HUES6 (cell line): ENCODE measurements around the gene LRRC75B.

Experiments used
- H3K27ac ChIP-seq: 2 replicates; pipeline ENCODE4 v1.7.0; 2013; ENCODE audit warnings: low read depth, mild to moderate bottlenecking, low read length, inconsistent platforms
- H3K27me3 ChIP-seq: 2 replicates; pipeline ENCODE4 v1.6.1; 2013; ENCODE audit warnings: low read length; ENCODE audit not compliant: control insufficient read depth, insufficient read depth
- H3K36me3 ChIP-seq: 2 replicates; pipeline ENCODE4 v1.6.1; 2013; ENCODE audit warnings: low read length; ENCODE audit not compliant: control insufficient read depth, insufficient read depth
- H3K4me1 ChIP-seq: 2 replicates; pipeline ENCODE4 v1.6.1; 2013; ENCODE audit warnings: low read length; ENCODE audit not compliant: control insufficient read depth, insufficient read depth
- H3K4me3 ChIP-seq: 2 replicates; pipeline ENCODE4 v1.5.1; 2013; ENCODE audit warnings: low read depth, low read length
- H3K9ac ChIP-seq: one replicate; pipeline ENCODE4 v1.6.1; 2013; ENCODE audit warnings: mild to moderate bottlenecking, low read length
- H3K9me3 ChIP-seq: 2 replicates; pipeline ENCODE4 v1.6.1; 2013; ENCODE audit warnings: low read depth, low read length; ENCODE audit not compliant: control insufficient read depth, insufficient read depth

Gene LRRC75B

GRCh38 chr22:24584166-24584790 is 8.6 kb downstream of the LRRC75B start:
- no peak overlapping the region for H3K4me3 ChIP-seq
- H3K36me3 ChIP-seq = peaks cover 37% of the 10 kb centered on the region
- no peak overlapping the region for H3K27ac ChIP-seq
- H3K4me1 ChIP-seq = no peaks in the 10 kb centered on the region
- no peaks in the 10 kb centered on the region for H3K27me3 ChIP-seq
- H3K9me3 ChIP-seq = no peaks in the 10 kb centered on the region
- H3K9ac ChIP-seq = no peak overlapping the region

GRCh38 chr22:24583221-24584165 is 9.4 kb downstream of the LRRC75B start:
- no peak overlapping the region for H3K9ac ChIP-seq
- no peak overlapping the region for H3K4me3 ChIP-seq
- no peaks in the 10 kb centered on the region for H3K9me3 ChIP-seq
- no peak overlapping the region for H3K27ac ChIP-seq
- H3K36me3 ChIP-seq = peaks cover 29% of the 10 kb centered on the region
- no peaks in the 10 kb centered on the region for H3K27me3 ChIP-seq
- no peaks in the 10 kb centered on the region for H3K4me1 ChIP-seq

GRCh38 chr22:24582056-24582814 is 10.6 kb downstream of the LRRC75B start:
- Histone ChIP-seq H3K27ac (no peak overlapping the region), H3K36me3 (peaks cover 16% of the 10 kb centered on the region), H3K4me1 (no peaks in the 10 kb centered on the region), H3K4me3 (no peak overlapping the region), H3K9ac (no peak overlapping the region), H3K27me3 (no peaks in the 10 kb centered on the region), H3K9me3 (no peaks in the 10 kb centered on the region)

- Histone ChIP-seq H3K4me3 (no peak overlapping the region), H3K9me3 (no peaks in the 10 kb centered on the region), H3K27ac (no peak overlapping the region), H3K4me1 (no peaks in the 10 kb centered on the region), H3K36me3 (0 out of 2 replicates have a peak, but pooled peaks cover 8% of the 10 kb centered on the region), H3K9ac (no peak overlapping the region), H3K27me3 (no peaks in the 10 kb centered on the region)
Measured at GRCh38 chr22:24580276-24580675, 12.6 kb downstream of the LRRC75B start.

GRCh38 chr22:24579258-24579601 is 13.6 kb downstream of the LRRC75B start:
- H3K27ac ChIP-seq = no peak overlapping the region
- no peaks in the 10 kb centered on the region for H3K4me1 ChIP-seq
- H3K9me3 ChIP-seq = no peaks in the 10 kb centered on the region
- no peak overlapping the region for H3K4me3 ChIP-seq
- no peak overlapping the region for H3K9ac ChIP-seq
- no peaks in the 10 kb centered on the region for H3K27me3 ChIP-seq
- H3K36me3 ChIP-seq = peaks cover 17% of the 10 kb centered on the region

GRCh38 chr22:24578355-24579257 is 14.3 kb downstream of the LRRC75B start:
- Histone ChIP-seq H3K27ac (no peak overlapping the region), H3K9me3 (no peaks in the 10 kb centered on the region), H3K4me1 (no peaks in the 10 kb centered on the region), H3K4me3 (no peak overlapping the region), H3K9ac (no peak overlapping the region), H3K36me3 (peaks cover 23% of the 10 kb centered on the region), H3K27me3 (no peaks in the 10 kb centered on the region)

- no peaks in the 10 kb centered on the region for H3K27me3 ChIP-seq
- no peak overlapping the region for H3K9ac ChIP-seq
- peaks cover 42% of the 10 kb centered on the region for H3K36me3 ChIP-seq
- H3K9me3 ChIP-seq = no peaks in the 10 kb centered on the region
- no peaks in the 10 kb centered on the region for H3K4me1 ChIP-seq
- H3K27ac ChIP-seq = no peak overlapping the region
- H3K4me3 ChIP-seq = no peak overlapping the region
Measured at GRCh38 chr22:24576778-24577177, 16.1 kb downstream of the LRRC75B start.

GRCh38 chr22:24571266-24571665 is 21.6 kb downstream of the LRRC75B start:
- no peak overlapping the region for H3K4me3 ChIP-seq
- H3K9ac ChIP-seq = no peak overlapping the region
- no peak overlapping the region for H3K27ac ChIP-seq
- peaks cover 80% of the 10 kb centered on the region for H3K36me3 ChIP-seq
- H3K9me3 ChIP-seq = no peaks in the 10 kb centered on the region
- no peaks in the 10 kb centered on the region for H3K27me3 ChIP-seq
- H3K4me1 ChIP-seq = no peaks in the 10 kb centered on the region; the same call in 1 of the 2 replicates

- Histone ChIP-seq H3K27me3 (no peaks in the 10 kb centered on the region), H3K36me3 (peaks cover 86% of the 10 kb centered on the region), H3K4me1 (no peaks in the 10 kb centered on the region; the same call in 1 of the 2 replicates), H3K4me3 (no peak overlapping the region), H3K9ac (no peak overlapping the region), H3K9me3 (no peaks in the 10 kb centered on the region), H3K27ac (no peak overlapping the region)
Measured at GRCh38 chr22:24567668-24568067, 25.2 kb downstream of the LRRC75B start.

- Histone ChIP-seq H3K27ac (no peak overlapping the region), H3K27me3 (no peaks in the 10 kb centered on the region), H3K9me3 (no peaks in the 10 kb centered on the region)
Measured at GRCh38 chr22:24566899-24567511, 25.9 kb downstream of the LRRC75B start.

More at GRCh38 chr22:24566899-24567511, 25.9 kb downstream of the LRRC75B start:
- H3K36me3 ChIP-seq = peaks cover 83% of the 10 kb centered on the region
- H3K4me1 ChIP-seq = no peaks in the 10 kb centered on the region; the same call in 1 of the 2 replicates
- no peak overlapping the region for H3K4me3 ChIP-seq
- no peak overlapping the region for H3K9ac ChIP-seq
